Erythroblast (primary cell): ENCODE results near the gene MAP3K2.

ENCODE experiments used
- GATA1 ChIP-seq: IDR thresholded peaks from 2 replicates; pipeline ENCODE4 v1.6.1; 2011; ENCODE audit warnings: low read depth, mild to moderate bottlenecking, control low read depth, low read length, moderate library complexity
- POLR2A ChIP-seq: IDR thresholded peaks from 2 replicates; pipeline ENCODE4 v1.6.1; 2011; ENCODE audit warnings: mild to moderate bottlenecking, low read length

- TF ChIP-seq POLR2A (no peak), GATA1 (no peak)
These were observed 2.1 kb upstream of the MAP3K2 start for GRCh38 chr2:127389778-127390435.
